Parathyroid adenoma (tissue), 2 donors: ENCODE results near the gene SDR9C7.
A peak's percentile ranks its signal among the peaks of the same experiment; 100 is the strongest.

Source experiments
- H2AFZ ChIP-seq: fragments of 300-600 bp; sonication (generic); one replicate; pipeline ENCODE4 v1.7.0; 2017; ENCODE audit warnings: antibody characterized with exemption, mild to moderate bottlenecking
- H3K27ac ChIP-seq: fragments of 300-600 bp; sonication (generic); one replicate; pipeline ENCODE4 v1.7.0; 2017
- H3K27me3 ChIP-seq: fragments of 300-600 bp; sonication (generic); one replicate; pipeline ENCODE4 v1.7.0; 2017; ENCODE audit warnings: low read length; ENCODE audit not compliant: control insufficient read depth, insufficient read depth
- H3K36me3 ChIP-seq: fragments of 300-600 bp; sonication (generic); one replicate; pipeline ENCODE4 v1.7.0; 2017; ENCODE audit warnings: low read length; ENCODE audit not compliant: control insufficient read depth, insufficient read depth
- H3K4me1 ChIP-seq: fragments of 300-600 bp; sonication (generic); one replicate; pipeline ENCODE4 v1.7.0; 2017; ENCODE audit warnings: control low read depth
- H3K4me2 ChIP-seq: fragments of 300-600 bp; sonication (generic); one replicate; pipeline ENCODE4 v1.7.0; 2017; ENCODE audit warnings: low read length
- H3K4me3 ChIP-seq: fragments of 300-600 bp; sonication (generic); one replicate; pipeline ENCODE4 v1.7.0; 2017; ENCODE audit warnings: low read depth, low read length
- H3K79me2 ChIP-seq: fragments of 300-600 bp; sonication (generic); one replicate; pipeline ENCODE4 v1.7.0; 2017; ENCODE audit warnings: control low read depth
- H3K9ac ChIP-seq: fragments of 300-600 bp; sonication (generic); one replicate; pipeline ENCODE4 v1.7.0; 2017; ENCODE audit warnings: mild to moderate bottlenecking
- H3K9me3 ChIP-seq: fragments of 300-600 bp; sonication (generic); one replicate; pipeline ENCODE4 v1.7.0; 2017; ENCODE audit warnings: low read length; ENCODE audit not compliant: control insufficient read depth
- TF ChIP-seq, protein P1 (sequence below): fragments of 300-600 bp; sonication (generic); IDR thresholded peaks from one replicate; pipeline ENCODE4 v1.7.0; 2017; ENCODE audit warnings: antibody characterized with exemption, mild to moderate bottlenecking
- donor health status: primary hyperparathyroidism.

The SDR9C7 gene

DNA sequence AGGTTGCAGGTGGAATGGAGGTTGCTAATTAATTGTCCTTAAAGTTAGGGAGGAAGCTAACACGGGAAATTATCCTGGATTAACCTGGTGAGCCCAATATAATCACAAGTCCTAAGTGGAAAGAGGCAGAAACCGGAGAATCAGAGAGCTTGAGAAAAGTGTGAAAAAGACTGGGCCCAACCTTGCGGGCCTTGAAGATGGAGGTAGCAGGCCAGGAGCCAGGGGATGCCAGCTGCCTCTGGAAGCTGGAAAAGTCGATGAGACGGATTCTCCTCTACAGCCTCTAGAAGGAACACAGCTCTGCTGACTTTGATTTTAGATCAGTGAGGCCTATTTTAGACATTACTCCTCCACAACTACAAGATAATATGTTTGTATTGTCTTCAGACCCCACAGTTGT lies 2.1 kb downstream of the SDR9C7 start:
- TF ChIP-seq, protein P1, sequence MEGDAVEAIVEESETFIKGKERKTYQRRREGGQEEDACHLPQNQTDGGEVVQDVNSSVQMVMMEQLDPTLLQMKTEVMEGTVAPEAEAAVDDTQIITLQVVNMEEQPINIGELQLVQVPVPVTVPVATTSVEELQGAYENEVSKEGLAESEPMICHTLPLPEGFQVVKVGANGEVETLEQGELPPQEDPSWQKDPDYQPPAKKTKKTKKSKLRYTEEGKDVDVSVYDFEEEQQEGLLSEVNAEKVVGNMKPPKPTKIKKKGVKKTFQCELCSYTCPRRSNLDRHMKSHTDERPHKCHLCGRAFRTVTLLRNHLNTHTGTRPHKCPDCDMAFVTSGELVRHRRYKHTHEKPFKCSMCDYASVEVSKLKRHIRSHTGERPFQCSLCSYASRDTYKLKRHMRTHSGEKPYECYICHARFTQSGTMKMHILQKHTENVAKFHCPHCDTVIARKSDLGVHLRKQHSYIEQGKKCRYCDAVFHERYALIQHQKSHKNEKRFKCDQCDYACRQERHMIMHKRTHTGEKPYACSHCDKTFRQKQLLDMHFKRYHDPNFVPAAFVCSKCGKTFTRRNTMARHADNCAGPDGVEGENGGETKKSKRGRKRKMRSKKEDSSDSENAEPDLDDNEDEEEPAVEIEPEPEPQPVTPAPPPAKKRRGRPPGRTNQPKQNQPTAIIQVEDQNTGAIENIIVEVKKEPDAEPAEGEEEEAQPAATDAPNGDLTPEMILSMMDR = no peak
- H3K9ac ChIP-seq = no peak overlapping the region
- no peaks in the 10 kb centered on the region for H3K79me2 ChIP-seq
- peaks cover 17% of the 10 kb centered on the region for H3K4me1 ChIP-seq
- H2AFZ ChIP-seq = peak overlapping the region; percentile 65
- no peak overlapping the region for H3K4me3 ChIP-seq
- no peaks in the 10 kb centered on the region for H3K27me3 ChIP-seq
- no peak overlapping the region for H3K27ac ChIP-seq
- H3K9me3 ChIP-seq = no peaks in the 10 kb centered on the region
- H3K4me2 ChIP-seq = no peak overlapping the region
- H3K36me3 ChIP-seq = no peaks in the 10 kb centered on the region

DNA sequence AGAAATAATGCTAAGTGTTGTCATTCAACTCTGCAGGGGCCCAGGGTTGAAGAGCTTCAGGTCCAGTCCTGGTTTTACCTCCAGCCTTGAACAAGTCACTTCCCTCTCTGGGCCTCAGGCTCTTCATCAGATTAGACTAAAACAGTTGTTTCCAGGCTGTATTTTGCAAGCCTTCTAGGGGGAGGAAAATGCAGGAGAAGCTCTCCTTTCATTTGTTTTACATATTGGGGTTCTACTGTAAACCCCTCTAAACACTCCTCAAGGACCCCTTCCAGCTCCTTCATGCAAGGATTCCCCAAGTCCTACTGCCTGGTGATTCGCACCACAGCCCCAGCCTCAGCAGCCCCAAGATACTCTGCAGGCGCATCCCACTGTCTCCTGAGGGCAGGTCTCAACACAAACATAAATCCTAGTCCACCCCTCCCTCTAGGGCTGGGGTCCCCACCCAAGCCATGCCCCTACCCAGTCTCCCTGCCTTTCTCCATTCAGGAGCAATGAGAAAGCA lies 2.7 kb downstream of the SDR9C7 start:
- peak overlapping the region; percentile 65 for H2AFZ ChIP-seq
- peaks cover 17% of the 10 kb centered on the region for H3K4me1 ChIP-seq
- H3K9me3 ChIP-seq = no peaks in the 10 kb centered on the region
- TF ChIP-seq, protein P1 = no peak
- no peaks in the 10 kb centered on the region for H3K36me3 ChIP-seq
- no peaks in the 10 kb centered on the region for H3K27me3 ChIP-seq
- H3K79me2 ChIP-seq = no peaks in the 10 kb centered on the region
- H3K27ac ChIP-seq = no peak overlapping the region
- no peak overlapping the region for H3K4me2 ChIP-seq
- H3K4me3 ChIP-seq = no peak overlapping the region
- no peak overlapping the region for H3K9ac ChIP-seq

DNA sequence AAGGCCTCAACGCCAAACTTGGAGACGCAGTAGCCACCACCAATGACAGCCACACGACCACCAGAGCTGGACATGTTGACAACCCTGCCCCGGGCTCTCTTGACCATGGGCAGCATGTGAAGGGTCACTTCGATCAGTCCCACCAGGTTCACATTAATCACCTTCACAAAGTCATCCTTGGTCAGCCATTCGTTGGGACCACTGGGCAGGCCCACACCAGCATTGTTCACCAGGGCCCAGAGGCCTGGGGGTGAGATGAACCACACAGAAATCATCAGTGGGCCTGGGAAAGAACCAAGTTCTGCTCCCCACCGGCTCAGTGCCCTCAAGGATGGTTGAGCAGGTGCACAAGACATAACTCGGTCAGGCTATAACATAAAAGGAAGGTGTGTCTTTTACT lies 4.0 kb downstream of the SDR9C7 start:
- TF ChIP-seq, protein P1 = no peak
- no peak overlapping the region for H3K4me3 ChIP-seq
- no peak overlapping the region for H3K9ac ChIP-seq
- H3K27me3 ChIP-seq = no peaks in the 10 kb centered on the region
- H3K36me3 ChIP-seq = no peaks in the 10 kb centered on the region
- peaks cover 17% of the 10 kb centered on the region for H3K4me1 ChIP-seq
- no peaks in the 10 kb centered on the region for H3K79me2 ChIP-seq
- H3K9me3 ChIP-seq = no peaks in the 10 kb centered on the region
- no peak overlapping the region for H3K4me2 ChIP-seq
- H3K27ac ChIP-seq = no peak overlapping the region
- no peak overlapping the region for H2AFZ ChIP-seq

DNA sequence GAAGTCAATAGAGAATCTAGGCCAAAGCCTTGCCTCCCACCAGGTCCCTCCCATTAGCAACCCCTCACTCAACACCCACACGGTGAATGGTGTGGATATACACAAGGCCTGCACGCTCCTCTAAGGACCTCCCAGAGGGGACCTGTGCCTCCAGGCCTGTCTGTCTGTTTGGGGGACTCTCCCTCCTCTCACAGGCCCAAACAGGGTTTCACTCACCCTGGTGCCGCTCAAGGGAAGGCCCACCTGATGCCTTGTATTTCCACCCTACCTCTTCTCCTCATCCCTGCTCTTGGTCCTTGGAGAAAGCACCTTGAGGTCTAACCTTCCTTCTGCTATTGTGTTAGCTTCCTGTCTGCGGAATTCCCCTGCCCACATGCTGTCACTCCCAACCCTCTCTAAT lies 4.4 kb downstream of the SDR9C7 start:
- H3K27me3 ChIP-seq = no peaks in the 10 kb centered on the region
- no peaks in the 10 kb centered on the region for H3K79me2 ChIP-seq
- H3K9me3 ChIP-seq = no peaks in the 10 kb centered on the region
- TF ChIP-seq, protein P1 = no peak
- peaks cover 17% of the 10 kb centered on the region for H3K4me1 ChIP-seq
- no peak overlapping the region for H2AFZ ChIP-seq
- H3K36me3 ChIP-seq = no peaks in the 10 kb centered on the region
- no peak overlapping the region for H3K27ac ChIP-seq
- no peak overlapping the region for H3K9ac ChIP-seq
- H3K4me2 ChIP-seq = no peak overlapping the region
- H3K4me3 ChIP-seq = no peak overlapping the region

DNA sequence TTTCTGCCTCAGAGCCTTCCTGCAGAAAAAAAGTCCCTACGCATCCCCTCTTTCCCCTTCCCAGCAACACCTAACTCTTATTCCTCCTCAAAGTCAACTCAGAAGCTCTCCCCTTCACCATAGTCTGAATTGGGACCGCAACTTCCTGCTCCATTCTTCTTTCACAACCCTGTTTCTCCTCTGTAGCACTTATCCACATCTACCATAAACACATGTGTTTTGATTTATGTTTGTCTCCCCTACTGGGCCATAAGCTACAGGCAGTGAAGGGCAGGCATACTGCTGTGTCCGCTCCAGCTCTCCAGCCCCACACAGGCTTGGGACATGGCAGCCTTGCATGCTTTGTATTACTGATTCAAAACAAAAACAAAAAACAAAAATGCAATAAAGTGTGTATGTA lies 5.9 kb downstream of the SDR9C7 start:
- Histone ChIP-seq H3K36me3 (no peaks in the 10 kb centered on the region), H3K4me3 (no peak overlapping the region), H3K4me2 (no peak overlapping the region), H3K27ac (no peak overlapping the region), H2AFZ (no peak overlapping the region), H3K9ac (no peak overlapping the region), H3K79me2 (no peaks in the 10 kb centered on the region), H3K9me3 (no peaks in the 10 kb centered on the region), H3K4me1 (peaks cover 17% of the 10 kb centered on the region), H3K27me3 (no peaks in the 10 kb centered on the region)
- TF ChIP-seq, protein P1 = no peak
